Ascending aorta (tissue), 2 donors: ENCODE data around the gene MYL11. TPM values are rescaled to one million over a fixed set of nuclear protein-coding genes. Genes with fewer than 3 reads are reported as not detected.

Source experiments
- DNase-seq, 2 donors: peaks; one replicate each; pipeline ENCODE4 v3.0.0-alpha.2; 2019; ENCODE audit warnings: low spot score in 2 of 2
- H3K27ac ChIP-seq, 2 donors: fragments of 200-600 bp; sonication (generic); one replicate each; pipeline ENCODE4 v1.5.1; 2016 to 2017; ENCODE audit warnings: mild to moderate bottlenecking in 1 of 2
- H3K27me3 ChIP-seq: fragments of 200-600 bp; sonication (generic); one replicate; pipeline ENCODE4 v1.5.1; 2017
- H3K36me3 ChIP-seq, 2 donors: fragments of 200-600 bp; sonication (generic); one replicate each; pipeline ENCODE4 v1.5.1; 2016
- H3K4me1 ChIP-seq, 2 donors: fragments of 200-600 bp; sonication (generic); one replicate each; pipeline ENCODE4 v1.5.1; 2016 to 2017; ENCODE audit warnings: mild to moderate bottlenecking in 1 of 2
- H3K4me3 ChIP-seq, 2 donors: fragments of 200-600 bp; sonication (generic); one replicate each; pipeline ENCODE4 v1.5.1; 2016 to 2017; ENCODE audit warnings: mild to moderate bottlenecking in 1 of 2
- H3K9me3 ChIP-seq, 2 donors: fragments of 200-600 bp; sonication (generic); one replicate each; pipeline ENCODE4 v1.5.1; 2016
- CTCF ChIP-seq, 3 experiments: fragments of 200-600 bp in 2 of 3; fragments of 450-650 bp in 1 of 3; sonication (generic) in 2 of 3; IDR thresholded peaks; one replicate each; pipeline ENCODE4 v1.5.1; 2016 to 2019; ENCODE audit warnings: antibody characterized with exemption in 3 of 3, mild to moderate bottlenecking in 1 of 3, moderate library complexity in 1 of 3
- intact Hi-C: fragments of 100-400 bp; cut with DNase I; formaldehyde crosslinking; loops from one replicate; pipeline ENCODE4 v1.15.1; 2023
- total RNA-seq: library from RNA; depleted of rRNA; stranded (reverse); fragments of >200 nt; gene quantifications from one replicate; pipeline ENCODE4 v1.1.0, GENCODE V29; 2016

Gene MYL11
- total RNA-seq, 1 donor from 2014 or later = not detected

- H3K9me3 ChIP-seq = no peaks in the 10 kb centered on the region
- H3K27ac ChIP-seq = no peak overlapping the region
- DNase-seq = no peak
- intact Hi-C loops = loop anchor here (5.0 kb wide), 1 partner anchor 168 kb away; the partner anchor contains the start of gene ZNF768
- H3K36me3 ChIP-seq = peaks cover 30 to 43% of the 10 kb centered on the region in 2 donors
- no peaks in the 10 kb centered on the region for H3K27me3 ChIP-seq
- peaks cover 0 to 16% of the 10 kb centered on the region in 2 donors for H3K4me1 ChIP-seq
- no peak for TF ChIP-seq CTCF (IDR thresholded peaks at IDR 0.05)
- H3K4me3 ChIP-seq = no peak overlapping the region
Observed at GRCh38 chr16:30358990-30359870, 15.4 kb upstream of the MYL11 start.

GRCh38 chr16:30359871-30360170, 14.8 kb upstream of the MYL11 start:
- Histone ChIP-seq H3K27me3 (no peaks in the 10 kb centered on the region), H3K4me3 (no peak overlapping the region), H3K4me1 (peaks cover 0 to 13% of the 10 kb centered on the region in 2 donors), H3K9me3 (no peaks in the 10 kb centered on the region), H3K36me3 (peaks cover 34 to 49% of the 10 kb centered on the region in 2 donors), H3K27ac (no peak overlapping the region)
- intact Hi-C loops = loop anchor here (5.0 kb wide), 1 partner anchor 167 kb away; the partner anchor contains the start of gene ZNF768
- DNase-seq = no peak
- no peak for TF ChIP-seq CTCF (IDR thresholded peaks at IDR 0.05)

GRCh38 chr16:30361180-30361579, 13.4 kb upstream of the MYL11 start:
- Histone ChIP-seq H3K4me1 (peaks cover 0 to 7% of the 10 kb centered on the region in 2 donors), H3K4me3 (no peak overlapping the region), H3K27ac (no peak overlapping the region), H3K36me3 (peaks cover 40 to 60% of the 10 kb centered on the region in 2 donors), H3K27me3 (no peaks in the 10 kb centered on the region), H3K9me3 (no peaks in the 10 kb centered on the region)
- no peak for TF ChIP-seq CTCF (IDR thresholded peaks at IDR 0.05)
- intact Hi-C loops = no loop called here
- no peak for DNase-seq

- Histone ChIP-seq H3K36me3 (peaks cover 24 to 31% of the 10 kb centered on the region in 2 donors), H3K4me1 (peaks cover 13 to 21% of the 10 kb centered on the region in 2 donors), H3K9me3 (no peaks in the 10 kb centered on the region), H3K27me3 (no peaks in the 10 kb centered on the region), H3K4me3 (no peak overlapping the region), H3K27ac (no peak overlapping the region)
- intact Hi-C loops = no loop called here
- TF ChIP-seq CTCF (IDR thresholded peaks at IDR 0.05) = no peak
- DNase-seq = no peak
Observed at GRCh38 chr16:30365200-30365599, 9.4 kb upstream of the MYL11 start.

GRCh38 chr16:30366511-30366910, 8.1 kb upstream of the MYL11 start:
- no peak for DNase-seq
- TF ChIP-seq CTCF (IDR thresholded peaks at IDR 0.05) = no peak
- no peaks in the 10 kb centered on the region for H3K27me3 ChIP-seq
- H3K4me3 ChIP-seq = peak overlapping the region in 1 of 2 donors; percentile 82
- H3K9me3 ChIP-seq = no peaks in the 10 kb centered on the region
- H3K27ac ChIP-seq = no peak overlapping the region
- peaks cover 24 to 28% of the 10 kb centered on the region in 2 donors for H3K36me3 ChIP-seq
- intact Hi-C loops = no loop called here
- H3K4me1 ChIP-seq = peaks cover 13 to 25% of the 10 kb centered on the region in 2 donors
